ENCODE results near the gene ZFYVE26. TPM values are rescaled to one million over a fixed set of nuclear protein-coding genes. Genes with fewer than 3 reads are reported as not detected.
A peak's percentile ranks its signal among the peaks of the same experiment; 100 is the strongest.
"Not testable (repeated sequence)": the region's sequence is repeated elsewhere in the genome, so short reads cannot be mapped to it uniquely, and the experiment has no call there.

Gene ZFYVE26
- total and polyA plus RNA-seq, 7 experiments from 2014 or later, result 3.2 to 38.9 (median 25.8) TPM

DNA sequence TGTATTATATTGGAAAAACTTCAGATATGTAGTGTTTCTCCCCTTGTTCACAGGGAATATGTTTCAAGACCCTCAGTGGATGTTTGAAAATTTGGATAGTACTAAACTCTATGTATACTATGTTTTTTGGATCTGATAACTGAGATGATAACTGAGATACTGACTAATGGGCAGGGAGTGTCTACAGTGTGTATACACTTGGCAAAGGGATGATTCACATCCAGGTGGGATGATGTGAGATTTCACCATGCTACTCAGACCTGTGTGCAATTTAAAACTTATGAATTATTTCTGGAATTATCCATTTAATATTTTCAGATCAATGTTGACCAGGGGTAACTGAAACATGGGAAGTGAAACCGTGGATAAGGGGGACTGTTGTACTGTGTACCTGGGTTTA lies 17.0 kb upstream of the ZFYVE26 start:
- DNase-seq (no peak), ATAC-seq (no peak)
- Histone ChIP-seq H3K27ac (ENCODE audit: low read depth, low read length) (no peak overlapping the region), H3K4me1 (ENCODE audit: control insufficient read depth in 2 of 2, insufficient read depth in 2 of 2, low read length in 2 of 2) (no peaks in the 10 kb centered on the region), H3K9me3 (ENCODE audit: control insufficient read depth in 2 of 3, low read length in 3 of 3) (no peaks in the 10 kb centered on the region), H3K27me3 (ENCODE audit: control insufficient read depth in 2 of 2, insufficient read depth in 2 of 2, low read length in 2 of 2) (no peaks in the 10 kb centered on the region), H3K4me3 (ENCODE audit: low read length) (no peak overlapping the region), H3K36me3 (ENCODE audit: control insufficient read depth in 2 of 3, insufficient read depth in 3 of 3, low read length in 3 of 3) (no peaks in the 10 kb centered on the region)
- Mint-ChIP-seq H3K27me3 (no peaks in the 10 kb centered on the region), H3K36me3 (peaks cover 3 to 34% (median 12%) of the 10 kb centered on the region in 5 donors), H3K4me3 (no peak overlapping the region), H3K27ac (no peak overlapping the region), H3K9me3 (peaks cover 0 to 3% (median 0%) of the 10 kb centered on the region in 11 donors), H3K4me1 (peaks cover 0 to 4% (median 1%) of the 10 kb centered on the region in 7 donors)
- intact Hi-C loops (cut with micrococcal nuclease), result no loop called here
- ChIA-PET CTCF (no interaction called here), POLR2A (no interaction called here)

- CTCF ChIA-PET, result no interaction called here
- DNase-seq (no peak), ATAC-seq (no peak)
- Histone ChIP-seq H3K27ac (ENCODE audit: low read depth, low read length) (no peak overlapping the region), H3K27me3 (ENCODE audit: control insufficient read depth in 2 of 2, insufficient read depth in 2 of 2, low read length in 2 of 2) (no peaks in the 10 kb centered on the region), H3K4me3 (ENCODE audit: low read length) (no peak overlapping the region), H3K4me1 (ENCODE audit: control insufficient read depth in 2 of 2, insufficient read depth in 2 of 2, low read length in 2 of 2) (no peaks in the 10 kb centered on the region), H3K36me3 (ENCODE audit: control insufficient read depth in 2 of 3, insufficient read depth in 3 of 3, low read length in 3 of 3) (peaks cover 0 to 13% (median 0%) of the 10 kb centered on the region in 3 experiments), H3K9me3 (ENCODE audit: control insufficient read depth in 2 of 3, low read length in 3 of 3) (no peaks in the 10 kb centered on the region)
- Mint-ChIP-seq H3K4me1 (peaks cover 0 to 9% (median 0%) of the 10 kb centered on the region in 7 donors), H3K9me3 (peaks cover 0 to 3% (median 0%) of the 10 kb centered on the region in 11 donors), H3K27me3 (no peaks in the 10 kb centered on the region), H3K27ac (no peak overlapping the region), H3K36me3 (peaks cover 13 to 49% (median 20%) of the 10 kb centered on the region in 5 donors), H3K4me3 (no peak overlapping the region)
- intact Hi-C loops (cut with micrococcal nuclease), result no loop called here
- POLR2A ChIA-PET, result no interaction called here
Observed at GRCh38 chr14:67831113-67831512, 14.7 kb upstream of the ZFYVE26 start.

- H3K27ac ChIP-seq (ENCODE audit: low read depth, low read length), result no peak overlapping the region
- Mint-ChIP-seq H3K27me3 (no peaks in the 10 kb centered on the region), H3K4me3 (peak overlapping the region in 9 of 10 donors; percentile 95 to 100 (median 99)), H3K4me1 (peaks cover 9 to 44% (median 35%) of the 10 kb centered on the region in 7 donors), H3K27ac (peak overlapping the region in 3 of 9 donors; percentile 5 to 95 (median 95)), H3K36me3 (peaks cover 0 to 11% (median 1%) of the 10 kb centered on the region in 5 donors), H3K9me3 (no peaks in the 10 kb centered on the region)
- H3K36me3 ChIP-seq (ENCODE audit: control insufficient read depth in 2 of 3, insufficient read depth in 3 of 3, low read length in 3 of 3), result peaks cover 0 to 10% (median 0%) of the 10 kb centered on the region in 3 experiments
- H3K27me3 ChIP-seq (ENCODE audit: control insufficient read depth in 2 of 2, insufficient read depth in 2 of 2, low read length in 2 of 2), result no peaks in the 10 kb centered on the region
- H3K4me3 ChIP-seq (ENCODE audit: low read length), result no peak overlapping the region
- no peak for DNase-seq
- ATAC-seq, result no peak
- no peaks in the 10 kb centered on the region for H3K9me3 ChIP-seq (ENCODE audit: control insufficient read depth in 2 of 3, low read length in 3 of 3)
- intact Hi-C loops (cut with micrococcal nuclease), result no loop called here
- H3K4me1 ChIP-seq (ENCODE audit: control insufficient read depth in 2 of 2, insufficient read depth in 2 of 2, low read length in 2 of 2), result peaks cover 0 to 7% of the 10 kb centered on the region in 2 donors
- ChIA-PET POLR2A (interaction anchor here (1.4 kb wide), 1 partner anchor 15 kb away, joined by 6 read pairs; no protein-coding TSS in a partner anchor), CTCF (no interaction called here)
Observed at GRCh38 chr14:67821121-67821520, 4.7 kb upstream of the ZFYVE26 start.

DNA sequence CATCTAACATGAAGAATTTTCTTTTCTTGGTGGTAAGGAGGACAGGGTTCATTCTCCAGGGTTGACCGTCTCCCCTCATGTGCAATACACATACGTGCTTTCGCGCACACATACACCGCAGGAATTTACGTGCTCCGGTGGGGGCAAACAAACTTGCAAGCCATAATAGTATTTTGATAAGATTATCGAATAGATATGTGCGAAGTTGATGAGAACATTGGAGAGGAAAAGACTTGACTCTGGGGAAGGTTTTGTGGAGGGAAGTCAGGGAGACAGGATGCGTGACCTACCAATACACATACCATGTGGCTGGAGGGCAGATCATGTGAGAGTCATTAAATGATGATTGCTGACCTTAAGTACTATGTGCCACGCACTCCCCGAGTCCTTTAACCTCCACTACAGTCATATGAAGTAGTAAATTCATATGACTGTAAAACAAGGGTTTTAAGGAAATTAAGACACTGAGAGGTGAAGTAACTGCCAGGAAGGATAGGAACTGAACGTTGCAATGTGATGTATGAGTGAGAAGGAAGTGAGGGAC lies 4.1 kb upstream of the ZFYVE26 start:
- peaks cover 0 to 5% (median 0%) of the 10 kb centered on the region in 3 experiments for H3K36me3 ChIP-seq (ENCODE audit: control insufficient read depth in 2 of 3, insufficient read depth in 3 of 3, low read length in 3 of 3)
- ATAC-seq (no peak), DNase-seq (no peak)
- peaks cover 11 to 50% (median 40%) of the 10 kb centered on the region in 7 donors for H3K4me1 Mint-ChIP-seq
- peaks cover 5 to 12% of the 10 kb centered on the region in 2 donors for H3K4me1 ChIP-seq (ENCODE audit: control insufficient read depth in 2 of 2, insufficient read depth in 2 of 2, low read length in 2 of 2)
- H3K27ac Mint-ChIP-seq, result peak overlapping the region; percentile 93 to 99 (median 95)
- H3K27ac ChIP-seq (ENCODE audit: low read depth, low read length), result peak overlapping the region; percentile 77
- H3K4me3 ChIP-seq (ENCODE audit: low read length), result peak overlapping the region; percentile 91
- ChIA-PET POLR2A (interaction anchor here (0.6 to 1.4 kb wide), 3 partner anchors 15 to 975 kb away, joined by 3 to 6 read pairs (median 4); no protein-coding TSS in a partner anchor), CTCF (interaction anchor here (0.9 kb wide), 1 partner anchor 17 kb away, joined by 3 read pairs; no protein-coding TSS in a partner anchor)
- no peaks in the 10 kb centered on the region for H3K27me3 ChIP-seq (ENCODE audit: control insufficient read depth in 2 of 2, insufficient read depth in 2 of 2, low read length in 2 of 2)
- peak overlapping the region; percentile 95 to 100 (median 99) for H3K4me3 Mint-ChIP-seq
- peaks cover 0 to 8% (median 0%) of the 10 kb centered on the region in 5 donors for H3K36me3 Mint-ChIP-seq
- no peaks in the 10 kb centered on the region for H3K27me3 Mint-ChIP-seq
- intact Hi-C loops (cut with micrococcal nuclease), result loop anchor here in 1 of 2 donors (1.0 kb wide), 2 partner anchors 201 to 220 kb away; partner anchors contain the start of genes ARG2 and PIGH
- H3K9me3 ChIP-seq (ENCODE audit: control insufficient read depth in 2 of 3, low read length in 3 of 3), result no peaks in the 10 kb centered on the region
- H3K9me3 Mint-ChIP-seq, result no peaks in the 10 kb centered on the region

DNA sequence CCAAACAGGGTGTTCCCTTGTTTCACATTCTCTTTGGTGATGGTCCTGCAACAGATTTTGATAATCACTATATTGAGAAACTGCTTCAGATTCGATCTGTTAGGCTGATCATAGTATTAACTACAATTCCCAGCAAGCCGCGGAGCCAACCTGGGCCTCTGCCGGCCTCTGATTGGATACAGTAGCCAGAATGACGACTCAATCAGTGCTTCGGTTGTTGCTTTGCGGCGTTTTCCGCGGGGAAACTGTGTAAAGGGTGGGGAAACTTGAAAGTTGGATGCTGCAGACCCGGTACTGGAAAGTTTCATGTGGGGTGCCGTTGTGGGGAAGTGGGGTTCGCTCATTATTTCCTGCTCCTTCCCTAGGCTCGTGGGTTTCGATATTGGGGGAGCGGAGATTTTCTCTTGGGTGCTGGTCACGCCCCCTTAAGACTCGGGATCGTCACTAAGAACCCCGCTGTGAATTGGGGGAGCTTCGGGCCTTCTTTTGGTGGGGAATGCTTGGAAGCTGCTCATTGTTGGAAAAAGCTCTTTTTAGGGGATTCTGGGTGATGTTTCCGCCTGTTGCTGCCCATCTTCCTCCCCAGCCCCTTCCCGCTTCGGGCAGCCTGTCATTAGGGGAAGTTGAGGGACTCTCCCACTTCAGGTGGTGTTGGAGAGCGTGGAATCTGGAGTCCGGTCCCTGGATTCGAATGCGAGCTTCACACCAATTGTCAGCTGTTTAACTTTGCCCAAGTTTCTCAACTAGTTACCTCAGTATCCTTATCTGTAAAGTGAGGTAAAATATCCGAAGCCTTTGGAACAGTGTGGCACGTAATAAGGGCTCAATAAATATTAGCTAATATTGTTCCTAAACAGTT lies 3.4 kb upstream of the ZFYVE26 start, which contains the start of gene RAD51B:
TSS of gene RAD51B (plus strand) at position 217 of the 859 bp plus-strand sequence.
- Mint-ChIP-seq H3K27ac (peak within 1 kb of the TSS; percentile 93 to 99 (median 95)), H3K9me3 (no peaks in the 10 kb centered on the region), H3K36me3 (peaks cover 0 to 11% (median 0%) of the 10 kb centered on the region in 5 donors), H3K4me1 (peaks cover 17 to 57% (median 47%) of the 10 kb centered on the region in 7 donors), H3K4me3 (peak within 1 kb of the TSS; percentile 95 to 100 (median 99)), H3K27me3 (no peaks in the 10 kb centered on the region)
- ChIA-PET POLR2A (interaction anchor here (0.6 to 1.4 kb wide), 4 partner anchors 16 to 1408 kb away, joined by 3 to 6 read pairs (median 4); no protein-coding TSS in a partner anchor), CTCF (interaction anchor here (0.9 kb wide), 1 partner anchor 18 kb away, joined by 3 read pairs; no protein-coding TSS in a partner anchor)
- Histone ChIP-seq H3K4me3 (ENCODE audit: low read length) (peak within 1 kb of the TSS; percentile 91), H3K36me3 (ENCODE audit: control insufficient read depth in 2 of 3, insufficient read depth in 3 of 3, low read length in 3 of 3) (peaks cover 0 to 5% (median 0%) of the 10 kb centered on the region in 3 experiments), H3K4me1 (ENCODE audit: control insufficient read depth in 2 of 2, insufficient read depth in 2 of 2, low read length in 2 of 2) (peaks cover 11 to 15% of the 10 kb centered on the region in 2 donors), H3K27ac (ENCODE audit: low read depth, low read length) (peak within 1 kb of the TSS; percentile 77), H3K9me3 (ENCODE audit: control insufficient read depth in 2 of 3, low read length in 3 of 3) (no peaks in the 10 kb centered on the region), H3K27me3 (ENCODE audit: control insufficient read depth in 2 of 2, insufficient read depth in 2 of 2, low read length in 2 of 2) (no peaks in the 10 kb centered on the region)
- ATAC-seq (peak; percentile 79), DNase-seq (peak; percentile 68 to 88 (median 84))
- intact Hi-C loops (cut with micrococcal nuclease), result loop anchor here (1.0 to 10.0 kb wide), 17 partner anchors 18 to 1793 kb away; partner anchors contain the start of genes ARG2 (in 2 of the 2), PIGH (in 2 of the 2), EIF2S1 (in 1 of the 2) and ERH (in 1 of the 2)

DNA sequence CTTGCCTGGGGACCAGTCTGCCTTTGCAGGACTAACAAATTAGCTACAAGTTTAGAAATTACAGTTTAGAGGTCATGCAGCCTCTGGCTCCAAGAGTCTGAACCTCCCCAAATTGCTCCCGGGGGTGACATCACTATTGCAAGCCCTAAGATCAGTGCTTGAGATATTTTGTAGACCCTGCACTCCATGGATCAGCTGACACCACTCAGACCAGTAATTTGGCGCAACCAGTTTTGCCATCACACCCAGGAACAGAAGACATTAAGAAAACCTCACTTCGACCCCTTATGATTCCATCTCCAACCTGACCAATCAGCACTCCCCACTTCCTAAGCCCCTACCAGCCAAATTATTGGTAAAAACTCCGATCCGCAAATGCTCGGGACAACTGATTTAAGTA lies 2.1 kb upstream of the ZFYVE26 start:
- DNase-seq; H3K27ac ChIP-seq (ENCODE audit: low read depth, low read length); H3K36me3 Mint-ChIP-seq; H3K27me3 ChIP-seq (ENCODE audit: control insufficient read depth in 2 of 2, insufficient read depth in 2 of 2, low read length in 2 of 2); H3K9me3 ChIP-seq (ENCODE audit: control insufficient read depth in 2 of 3, low read length in 3 of 3); ATAC-seq; H3K4me3 ChIP-seq (ENCODE audit: low read length); H3K27me3 Mint-ChIP-seq; H3K9me3 Mint-ChIP-seq; H3K36me3 ChIP-seq (ENCODE audit: control insufficient read depth in 2 of 3, insufficient read depth in 3 of 3, low read length in 3 of 3); CTCF ChIA-PET: not testable (repeated sequence)
- POLR2A ChIA-PET, result interaction anchor here (0.6 to 1.4 kb wide), 2 partner anchors 459 to 977 kb away, joined by 3 to 4 read pairs; partner anchors contain the start of gene ATP6V1D
- Mint-ChIP-seq H3K4me3 (peak overlapping the region; percentile 95 to 100 (median 99)), H3K4me1 (peaks cover 23 to 70% (median 57%) of the 10 kb centered on the region in 7 donors), H3K27ac (peak overlapping the region in 6 of 9 donors; percentile 21 to 93 (median 54))
- intact Hi-C loops (cut with micrococcal nuclease), result loop anchor here (5.0 to 10.0 kb wide), 11 partner anchors 216 to 1794 kb away; partner anchors contain the start of genes ERH (in 1 of the 2), EXD2 (in 1 of the 2), GPHN (in 1 of the 2) and PALS1 (in 1 of the 2)
- H3K4me1 ChIP-seq (ENCODE audit: control insufficient read depth in 2 of 2, insufficient read depth in 2 of 2, low read length in 2 of 2), result peaks cover 11 to 15% of the 10 kb centered on the region in 2 donors
